ENCODE measurements around the gene CAMP. TPM values are rescaled to one million over a fixed set of nuclear protein-coding genes. Genes with fewer than 3 reads are reported as not detected.
A peak's percentile ranks its signal among the peaks of the same experiment; 100 is the strongest.

Gene CAMP
- total and polyA plus RNA-seq, 12 donors: 0.17 to 0.67 (median 0.56) TPM; not detected in 9

DNA sequence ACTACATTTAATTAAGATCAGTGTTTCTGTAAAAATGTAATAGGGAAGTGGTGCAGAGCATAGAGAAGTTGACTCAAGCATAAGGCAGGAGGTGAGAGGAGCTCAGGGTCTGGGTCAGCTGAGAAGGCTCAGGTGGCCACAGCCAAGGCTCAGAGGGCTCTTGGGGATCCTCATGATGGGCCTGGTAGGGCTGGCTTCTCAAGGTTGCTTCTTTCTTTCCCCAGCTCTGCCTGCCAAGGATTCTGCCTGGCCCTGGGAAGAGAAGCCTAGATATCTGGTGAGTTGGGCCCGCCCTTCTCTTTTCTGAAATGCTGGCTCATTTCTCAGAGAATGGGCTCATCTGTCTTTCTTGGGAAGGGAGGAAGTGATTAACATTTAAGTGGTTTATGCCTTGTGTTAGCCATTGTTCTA lies 24.1 kb downstream of the CAMP start:
- intact Hi-C loops (cut with DNase I): no loop called here
- no peaks in the 10 kb centered on the region for H3K36me3 ChIP-seq (replicated peaks in 1 of 2)
- peaks cover 12 to 21% of the 10 kb centered on the region in 2 donors for H3K4me1 ChIP-seq (replicated peaks in 1 of 2)
- peak in 6 of 7 donors; percentile 49 to 74 (median 64) for DNase-seq
- TF ChIP-seq, protein P1, sequence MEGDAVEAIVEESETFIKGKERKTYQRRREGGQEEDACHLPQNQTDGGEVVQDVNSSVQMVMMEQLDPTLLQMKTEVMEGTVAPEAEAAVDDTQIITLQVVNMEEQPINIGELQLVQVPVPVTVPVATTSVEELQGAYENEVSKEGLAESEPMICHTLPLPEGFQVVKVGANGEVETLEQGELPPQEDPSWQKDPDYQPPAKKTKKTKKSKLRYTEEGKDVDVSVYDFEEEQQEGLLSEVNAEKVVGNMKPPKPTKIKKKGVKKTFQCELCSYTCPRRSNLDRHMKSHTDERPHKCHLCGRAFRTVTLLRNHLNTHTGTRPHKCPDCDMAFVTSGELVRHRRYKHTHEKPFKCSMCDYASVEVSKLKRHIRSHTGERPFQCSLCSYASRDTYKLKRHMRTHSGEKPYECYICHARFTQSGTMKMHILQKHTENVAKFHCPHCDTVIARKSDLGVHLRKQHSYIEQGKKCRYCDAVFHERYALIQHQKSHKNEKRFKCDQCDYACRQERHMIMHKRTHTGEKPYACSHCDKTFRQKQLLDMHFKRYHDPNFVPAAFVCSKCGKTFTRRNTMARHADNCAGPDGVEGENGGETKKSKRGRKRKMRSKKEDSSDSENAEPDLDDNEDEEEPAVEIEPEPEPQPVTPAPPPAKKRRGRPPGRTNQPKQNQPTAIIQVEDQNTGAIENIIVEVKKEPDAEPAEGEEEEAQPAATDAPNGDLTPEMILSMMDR (IDR thresholded peaks at IDR 0.05): no peak
- peak in 1 of 2 donors; percentile 15 for TF ChIP-seq POLR2A (IDR thresholded peaks at IDR 0.05)
- H3K27ac ChIP-seq: peak overlapping the region in 3 of 5 donors; percentile 18 to 79 (median 59)
- 33 to 78% (median 39%) methylated on average over 1 of the region's 1 CpG for WGBS, 4 donors
- no peak overlapping the region for H3K4me3 ChIP-seq
- no peaks in the 10 kb centered on the region for H3K27me3 ChIP-seq
- H3K9me3 ChIP-seq (replicated peaks in 1 of 3): no peaks in the 10 kb centered on the region

DNA sequence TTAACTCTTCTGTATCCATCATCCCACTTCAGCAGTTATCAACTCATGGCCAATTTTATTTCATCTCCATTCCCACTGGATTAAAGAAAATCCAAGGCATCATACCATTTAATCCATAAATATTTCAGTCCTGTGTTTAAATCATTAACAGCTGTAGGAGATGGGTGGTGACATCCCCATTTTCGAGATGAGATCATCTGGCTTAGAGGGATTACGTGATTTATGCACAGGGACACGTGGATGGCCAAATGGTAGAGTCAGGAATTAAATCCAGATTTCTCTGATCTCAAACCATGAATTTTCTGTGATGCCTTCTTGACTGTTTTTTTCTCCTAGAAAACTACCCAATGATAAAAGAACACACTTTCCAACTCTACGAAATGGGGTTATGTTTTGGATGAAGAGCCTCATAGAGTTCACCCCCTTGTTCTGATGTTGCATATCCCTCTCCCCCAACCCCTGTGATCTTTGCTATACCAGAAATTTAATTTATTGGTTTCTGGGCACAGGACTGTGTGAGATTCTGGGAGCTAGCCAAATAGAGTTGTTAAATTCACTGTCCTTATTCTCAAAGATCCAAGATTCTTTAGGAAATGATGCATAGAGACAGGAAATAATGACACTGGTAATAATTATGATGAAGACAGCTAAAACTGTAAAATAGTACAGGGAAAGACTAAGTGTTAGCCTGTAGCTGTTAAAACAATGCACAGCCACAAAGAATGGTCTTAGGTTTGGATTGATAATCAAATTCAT lies 25.0 kb downstream of the CAMP start:
- H3K36me3 ChIP-seq (replicated peaks in 1 of 2): no peaks in the 10 kb centered on the region
- H3K27ac ChIP-seq: peak overlapping the region in 3 of 5 donors; percentile 14 to 59 (median 18)
- H3K27me3 ChIP-seq: no peaks in the 10 kb centered on the region
- WGBS, 4 donors: 81 to 90% (median 86%) methylated on average over 4 of the region's 4 CpGs
- TF ChIP-seq POLR2A (IDR thresholded peaks at IDR 0.05): no peak
- TF ChIP-seq, protein P1 (IDR thresholded peaks at IDR 0.05): no peak
- peaks cover 12 to 19% of the 10 kb centered on the region in 2 donors for H3K4me1 ChIP-seq (replicated peaks in 1 of 2)
- intact Hi-C loops (cut with DNase I): no loop called here
- no peaks in the 10 kb centered on the region for H3K9me3 ChIP-seq (replicated peaks in 1 of 3)
- no peak overlapping the region for H3K4me3 ChIP-seq
- DNase-seq: no peak

DNA sequence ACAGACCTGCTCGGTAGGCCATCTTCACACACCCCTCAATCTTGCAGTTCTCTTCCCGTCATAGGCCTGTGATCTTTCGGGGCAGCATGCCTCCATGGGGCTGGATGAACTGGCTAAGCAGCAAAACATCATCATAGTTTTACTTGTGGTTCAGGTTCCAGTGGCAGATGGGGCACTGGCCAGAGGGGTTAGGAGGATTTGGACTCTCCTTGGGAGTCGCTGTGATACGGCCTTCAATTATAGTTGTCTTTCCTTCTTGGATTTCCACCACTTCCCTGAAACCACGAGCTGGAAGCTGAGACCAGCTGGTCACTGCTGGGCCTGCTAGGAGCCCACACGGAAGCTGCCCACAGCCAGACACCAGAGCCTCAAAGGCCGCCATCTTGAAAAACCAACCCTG lies 33.3 kb downstream of the CAMP start:
- Histone ChIP-seq H3K27ac (no peak overlapping the region), H3K27me3 (no peaks in the 10 kb centered on the region), H3K4me3 (no peak overlapping the region), H3K36me3 (replicated peaks in 1 of 2) (peaks cover 0 to 13% of the 10 kb centered on the region in 2 donors), H3K9me3 (replicated peaks in 1 of 3) (no peaks in the 10 kb centered on the region), H3K4me1 (replicated peaks in 1 of 2) (no peaks in the 10 kb centered on the region)
- WGBS, 4 donors: 94 to 98% (median 96%) methylated on average over 8 of the region's 8 CpGs
- DNase-seq: peak in 1 of 7 donors; percentile 18
- TF ChIP-seq, protein P1 (IDR thresholded peaks at IDR 0.05): no peak
- TF ChIP-seq POLR2A (IDR thresholded peaks at IDR 0.05): no peak
- intact Hi-C loops (cut with DNase I): no loop called here

DNA sequence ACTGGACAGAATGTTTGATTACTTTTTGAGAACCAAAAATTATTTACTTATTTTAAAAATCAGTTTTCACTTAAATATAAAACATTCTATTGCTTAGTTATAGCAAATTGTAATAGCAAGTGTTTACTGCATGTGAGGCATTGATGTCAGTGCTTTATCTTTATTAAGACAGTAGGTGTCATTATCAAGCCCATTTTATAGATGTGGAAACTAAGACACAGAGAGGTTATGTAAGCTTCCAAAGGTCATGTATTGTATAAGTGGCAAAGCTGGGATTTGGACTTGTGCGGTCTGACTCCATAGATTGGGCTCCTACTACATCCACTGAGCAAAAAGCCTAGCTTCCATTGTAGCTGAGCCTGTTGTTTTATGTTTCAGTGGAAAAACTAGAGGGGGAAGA lies 35.2 kb downstream of the CAMP start:
- intact Hi-C loops (cut with DNase I): no loop called here
- 97 to 100% (median 99%) methylated on average over 1 of the region's 1 CpG for WGBS, 4 donors
- Histone ChIP-seq H3K36me3 (replicated peaks in 1 of 2) (peaks cover 0 to 16% of the 10 kb centered on the region in 2 donors), H3K4me3 (no peak overlapping the region), H3K9me3 (replicated peaks in 1 of 3) (no peaks in the 10 kb centered on the region), H3K4me1 (replicated peaks in 1 of 2) (no peaks in the 10 kb centered on the region), H3K27ac (no peak overlapping the region), H3K27me3 (no peaks in the 10 kb centered on the region)
- TF ChIP-seq, protein P1 (IDR thresholded peaks at IDR 0.05): no peak
- TF ChIP-seq POLR2A (IDR thresholded peaks at IDR 0.05): no peak
- peak in 1 of 7 donors; percentile 5 for DNase-seq

All from adrenal gland (tissue), 12 donors.